GM12891 (cell line): ENCODE results near the gene CXCL16. TPM values are rescaled to one million over a fixed set of nuclear protein-coding genes. Genes with fewer than 3 reads are reported as not detected.

Experiments used
- DNase-seq: peaks from one replicate; pipeline ENCODE4 v3.0.0; 2011; ENCODE audit warnings: low spot score; ENCODE audit not compliant: insufficient read length
- FAIRE-seq: peaks from 2 replicates; lab custom pipeline; 2011; peaks lifted over from hg19 to GRCh38; lab: Jason Lieb, UNC
- PAX5 ChIP-seq: IDR thresholded peaks from 2 replicates; pipeline ENCODE4 v1.6.1; 2011; ENCODE audit warnings: low read length, moderate library complexity, mild to moderate bottlenecking; ENCODE audit not compliant: insufficient read depth, severe bottlenecking
- POLR2A ChIP-seq: IDR thresholded peaks from 2 replicates; pipeline ENCODE4 v1.6.1; 2011; ENCODE audit warnings: low read depth, low read length, control low read depth
- POLR2AphosphoS5 ChIP-seq: IDR thresholded peaks from 2 replicates; pipeline ENCODE4 v1.6.1; 2011; ENCODE audit warnings: low read depth, low read length, control low read depth
- POU2F2 ChIP-seq: IDR thresholded peaks from 2 replicates; pipeline ENCODE4 v1.6.1; 2011; ENCODE audit warnings: low read depth, mild to moderate bottlenecking, control low read depth, low read length, moderate library complexity
- SPI1 ChIP-seq: IDR thresholded peaks from 2 replicates; pipeline ENCODE4 v1.6.1; 2011; ENCODE audit warnings: low read depth, low read length, control low read depth
- TAF1 ChIP-seq: IDR thresholded peaks from 2 replicates; pipeline ENCODE4 v1.6.1; 2011; ENCODE audit warnings: low read depth, low read length, control low read depth
- polyA plus RNA-seq: library from polyadenylated mRNA; unstranded; fragments of >200 nt; gene quantifications from one replicate; pipeline ENCODE4 v1.2.1, GENCODE V29; 2012; ENCODE audit warnings: low read depth, missing spikeins, inconsistent platforms; ENCODE audit not compliant: missing spikeins

CXCL16 gene
- 0.28 TPM for polyA plus RNA-seq

DNA sequence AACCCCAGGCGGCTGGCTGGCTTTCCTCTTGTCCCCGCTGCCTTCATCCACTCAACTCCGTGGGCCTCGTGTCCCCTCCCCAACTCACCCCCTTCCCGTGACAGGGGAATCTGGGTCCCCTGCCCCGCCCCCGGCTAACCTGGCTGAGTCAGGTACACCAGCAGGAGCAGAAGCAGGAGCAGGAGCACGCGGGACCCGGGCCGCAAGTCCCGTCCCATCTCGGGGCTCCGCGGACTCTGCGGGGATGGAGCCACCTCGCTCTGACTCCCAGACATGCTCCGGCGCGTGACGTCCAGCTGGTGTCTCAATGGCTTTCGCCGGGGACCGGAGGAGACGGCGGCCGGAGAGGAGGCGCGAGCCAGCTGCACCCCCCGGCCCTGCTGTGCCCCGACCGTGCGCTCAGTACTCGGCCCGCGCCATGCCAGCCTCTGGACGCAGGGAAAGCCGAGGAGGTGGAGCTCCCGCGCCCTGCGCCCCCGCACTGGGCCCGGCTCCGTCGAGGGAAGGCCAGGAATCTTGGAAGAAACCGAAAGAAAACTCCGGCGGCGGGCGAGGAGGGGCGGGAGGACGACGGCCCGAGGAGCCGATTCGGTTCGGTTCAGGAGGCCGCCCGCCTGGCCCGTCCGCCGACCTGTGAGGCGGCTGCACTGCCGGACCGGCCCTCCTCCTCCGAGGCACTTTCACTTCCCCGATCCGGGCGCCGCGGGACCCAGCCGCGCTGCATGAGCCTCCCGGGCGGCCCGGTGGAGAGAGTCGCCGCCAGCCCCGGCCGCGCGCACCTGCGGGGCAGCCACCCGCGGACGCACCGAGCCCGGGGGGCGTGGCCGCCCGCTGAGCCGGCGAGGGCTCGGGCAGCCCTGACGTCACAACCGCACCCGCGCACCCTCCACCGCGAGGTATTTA is at the start of gene CXCL16, which contains the start of gene ZMYND15:
Gene CXCL16, minus strand, starts transcription at position 807 of the 903 bp plus-strand sequence. Its CDS starts 589 bp downstream, at position 218.
Gene ZMYND15, plus strand, starts transcription at position 712 of the 903 bp plus-strand sequence. CDS start 716 bp downstream, outside the sequence.
- TF ChIP-seq SPI1 (peak; percentile 72), POU2F2 (no peak)
- DNase-seq (peak; percentile 85), FAIRE-seq (peak; percentile 86)

DNA sequence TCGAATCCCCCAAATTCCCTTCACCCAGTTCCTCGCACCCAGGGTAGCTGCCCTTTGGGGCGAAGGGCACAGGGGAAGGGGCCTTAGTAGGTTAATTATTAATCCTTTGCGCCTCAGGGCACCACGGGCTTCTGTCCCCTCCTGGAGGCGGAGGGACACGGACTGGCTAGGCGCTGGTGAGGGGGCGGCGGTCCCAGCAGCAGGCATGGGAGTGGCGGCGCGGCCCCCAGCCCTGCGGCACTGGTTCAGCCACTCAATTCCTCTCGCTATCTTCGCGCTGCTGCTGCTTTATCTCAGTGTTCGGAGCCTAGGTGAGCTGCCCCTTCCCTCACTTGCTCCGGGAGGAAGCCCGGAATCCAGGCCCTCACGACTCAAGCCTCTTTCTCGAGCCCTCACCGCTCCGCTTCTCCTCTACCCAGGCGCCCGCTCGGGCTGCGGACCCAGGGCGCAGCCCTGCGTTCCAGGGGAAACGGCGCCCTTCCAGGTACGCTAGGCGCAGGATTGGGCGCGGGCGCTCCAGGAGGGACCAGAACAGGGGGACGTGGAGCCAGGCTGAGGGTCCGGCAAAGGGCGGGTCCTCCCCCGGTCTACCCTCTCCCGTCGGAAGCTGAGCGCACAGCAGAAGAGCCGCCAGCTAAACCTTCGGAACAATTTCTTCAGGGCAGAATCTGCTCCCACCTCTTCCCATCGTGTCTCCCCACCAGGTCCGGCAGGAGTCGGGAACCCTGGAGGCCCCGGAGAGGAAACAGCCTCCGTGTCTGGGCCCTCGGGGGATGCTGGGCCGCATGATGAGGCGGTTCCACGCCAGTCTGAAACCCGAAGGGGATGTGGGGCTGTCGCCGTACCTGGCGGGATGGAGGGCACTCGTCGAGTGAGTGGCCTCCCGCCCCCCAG is 49.3 kb upstream of the CXCL16 start, which contains the start of gene GLTPD2:
Gene GLTPD2, plus strand, starts transcription at position 158 of the 894 bp plus-strand sequence. Its CDS starts 48 bp downstream, at position 206.
- TF ChIP-seq POU2F2 (no peak), POLR2A (no peak), POLR2AphosphoS5 (no peak), TAF1 (no peak), PAX5 (no peak), SPI1 (no peak)
- FAIRE-seq, result peak; percentile 31
- no peak for DNase-seq

GRCh38 chr17:4788159-4788806 is 48.6 kb upstream of the CXCL16 start:
- DNase-seq, result no peak
- TF ChIP-seq POLR2AphosphoS5 (no peak), POU2F2 (no peak), SPI1 (no peak), PAX5 (no peak), POLR2A (no peak), TAF1 (no peak)
- no peak for FAIRE-seq

DNA sequence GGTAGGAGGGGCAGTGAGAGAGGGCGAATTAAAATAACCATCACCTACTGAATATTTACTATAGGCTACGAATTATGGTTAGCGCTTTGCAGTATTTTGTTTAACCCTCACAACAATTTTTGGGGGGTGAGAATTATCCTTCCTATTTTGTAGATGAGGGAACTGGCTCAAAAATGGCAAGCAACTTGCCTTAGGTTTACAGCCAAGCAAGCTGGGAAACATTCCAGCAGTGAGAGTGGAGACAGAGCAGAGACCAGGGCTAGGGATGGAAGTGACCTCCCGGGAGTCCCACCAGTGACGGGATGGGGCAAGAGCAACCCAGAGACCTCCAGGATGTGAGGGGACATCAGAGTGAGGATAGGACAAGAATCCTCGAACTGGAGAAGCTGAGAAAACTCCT is 46.8 kb upstream of the CXCL16 start:
- TF ChIP-seq SPI1 (no peak), POLR2AphosphoS5 (no peak), PAX5 (no peak), POU2F2 (no peak), POLR2A (no peak), TAF1 (no peak)
- FAIRE-seq, result no peak
- DNase-seq, result no peak

- no peak for DNase-seq
- no peak for TF ChIP-seq POU2F2
- TF ChIP-seq POLR2AphosphoS5, result no peak
- no peak for TF ChIP-seq POLR2A
- no peak for TF ChIP-seq PAX5
- TF ChIP-seq TAF1, result no peak
- no peak for TF ChIP-seq SPI1
- no peak for FAIRE-seq
Measured at GRCh38 chr17:4786106-4786511, 46.4 kb upstream of the CXCL16 start, which contains the start of gene VMO1. Gene VMO1 (minus strand): TSS chr17:4786364. CDS start chr17:4786352, 12 bp downstream.

GRCh38 chr17:4785311-4786105 is 45.8 kb upstream of the CXCL16 start:
- TF ChIP-seq TAF1, result no peak
- TF ChIP-seq SPI1, result no peak
- no peak for TF ChIP-seq PAX5
- TF ChIP-seq POU2F2, result no peak
- TF ChIP-seq POLR2A, result no peak
- TF ChIP-seq POLR2AphosphoS5, result no peak
- DNase-seq, result no peak
- FAIRE-seq, result peak; percentile 54

DNA sequence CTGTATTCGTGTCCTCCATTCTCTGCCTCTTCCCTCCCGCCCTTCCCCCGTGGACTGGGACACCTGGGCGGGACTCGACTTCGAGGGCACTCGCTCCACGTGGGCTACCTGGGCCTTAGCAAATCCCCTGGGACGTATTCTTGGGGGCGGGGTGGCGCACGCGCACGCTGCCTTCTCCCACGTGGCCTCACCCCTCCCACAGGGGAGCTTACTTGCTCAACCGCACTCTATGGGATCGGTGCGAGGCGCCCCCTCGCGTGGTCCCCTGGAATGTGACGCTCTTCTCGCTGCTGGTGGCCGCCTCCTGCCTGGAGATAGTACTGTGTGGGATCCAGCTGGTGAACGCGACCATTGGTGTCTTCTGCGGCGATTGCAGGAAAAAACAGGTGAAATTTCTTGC is 42.9 kb upstream of the CXCL16 start:
- DNase-seq, result no peak
- no peak for FAIRE-seq
- TF ChIP-seq POU2F2, result no peak
- no peak for TF ChIP-seq TAF1
- TF ChIP-seq SPI1, result no peak
- no peak for TF ChIP-seq PAX5
- TF ChIP-seq POLR2A, result no peak
- TF ChIP-seq POLR2AphosphoS5, result no peak

- no peak for TF ChIP-seq POLR2AphosphoS5
- no peak for TF ChIP-seq TAF1
- TF ChIP-seq POLR2A, result no peak
- TF ChIP-seq POU2F2, result no peak
- no peak for TF ChIP-seq SPI1
- TF ChIP-seq PAX5, result no peak
- FAIRE-seq, result no peak
- DNase-seq, result no peak
Measured at GRCh38 chr17:4780325-4780955, 40.7 kb upstream of the CXCL16 start.
